DOHH2 (cell line): ENCODE measurements around the gene FIBCD1.

Source experiments
- CTCF ChIP-seq: fragments of 200-600 bp; sonication (generic); IDR thresholded peaks from one replicate; pipeline ENCODE4 v1.5.1; 2014; ENCODE audit warnings: antibody characterized with exemption, mild to moderate bottlenecking, low read depth, low read length; ENCODE audit not compliant: poor library complexity, severe bottlenecking
- EZH2phosphoT487 ChIP-seq: fragments of 200-600 bp; sonication (generic); IDR thresholded peaks from 2 replicates; pipeline ENCODE4 v1.6.1; 2017; ENCODE audit warnings: borderline replicate concordance, mild to moderate bottlenecking, antibody characterized with exemption, low read length, moderate library complexity, mixed read lengths

GRCh38 chr9:130904070-130905044, 34.7 kb downstream of the FIBCD1 start:
- no peak for TF ChIP-seq CTCF
- TF ChIP-seq EZH2phosphoT487 = no peak
